Activated CD8-positive, alpha-beta memory T cell treated with anti-CD3 and anti-CD28 coated beads, Interleukin-2, amount 50 U/mL, for 1 hour (primary cell): Measurements from ENCODE around the gene YY1.
"Not testable (repeated sequence)": the region's sequence is repeated elsewhere in the genome, so short reads cannot be mapped to it uniquely, and the experiment has no call there.

Source experiments
- DNase-seq: peaks from one replicate; pipeline ENCODE4 v3.0.0-alpha.2; 2020; ENCODE audit errors: extremely low read depth

The YY1 gene

DNA sequence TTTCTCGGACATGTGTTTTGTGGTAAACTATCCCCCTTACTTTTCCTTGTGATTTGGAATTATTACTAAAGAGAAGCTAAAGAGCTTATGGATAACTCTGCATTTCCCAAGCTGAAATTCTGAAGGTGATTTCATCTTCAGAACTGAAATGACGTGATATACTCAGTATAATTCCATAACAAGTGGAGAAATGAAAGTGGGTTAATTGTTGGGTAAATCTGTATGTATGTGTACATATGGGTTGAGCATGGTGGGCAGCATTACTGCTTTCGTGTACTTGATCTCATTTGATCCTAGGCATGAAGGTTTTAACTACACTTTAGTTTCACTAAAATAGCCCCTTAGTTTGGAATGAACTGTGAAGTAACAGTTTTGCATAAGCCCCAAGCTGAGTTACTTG lies 4.1 kb downstream of the YY1 start:
- no peak for DNase-seq

DNA sequence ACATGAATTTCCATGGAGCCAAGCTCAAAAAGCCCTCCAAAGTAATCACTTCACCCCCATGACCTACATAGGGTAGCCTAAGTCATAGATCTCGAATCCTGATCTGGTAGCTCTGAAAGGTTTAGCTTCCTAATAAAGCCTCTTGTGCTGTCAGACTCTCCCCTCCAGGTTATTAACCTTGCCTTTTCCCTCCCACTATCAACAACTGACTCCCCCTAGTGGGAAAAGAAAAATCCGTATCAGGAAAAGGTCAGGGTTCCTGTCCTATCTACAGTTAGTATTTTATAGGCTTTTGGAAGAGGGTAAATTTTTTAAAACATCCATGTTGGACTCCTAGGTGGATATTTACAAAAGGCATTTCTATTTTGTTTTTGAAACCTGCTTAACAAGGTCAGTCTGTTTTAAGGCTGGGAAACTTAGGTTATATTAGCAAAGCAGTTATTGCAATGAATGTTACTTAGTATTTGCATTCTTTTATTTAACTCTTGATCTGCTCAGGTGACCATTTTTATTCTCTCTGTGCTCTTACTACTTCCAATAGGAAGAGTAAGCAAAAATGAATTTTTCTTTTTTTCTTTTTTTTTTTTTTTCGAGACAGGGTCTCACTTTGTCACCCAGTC lies 8.0 kb downstream of the YY1 start:
- DNase-seq = no peak

DNA sequence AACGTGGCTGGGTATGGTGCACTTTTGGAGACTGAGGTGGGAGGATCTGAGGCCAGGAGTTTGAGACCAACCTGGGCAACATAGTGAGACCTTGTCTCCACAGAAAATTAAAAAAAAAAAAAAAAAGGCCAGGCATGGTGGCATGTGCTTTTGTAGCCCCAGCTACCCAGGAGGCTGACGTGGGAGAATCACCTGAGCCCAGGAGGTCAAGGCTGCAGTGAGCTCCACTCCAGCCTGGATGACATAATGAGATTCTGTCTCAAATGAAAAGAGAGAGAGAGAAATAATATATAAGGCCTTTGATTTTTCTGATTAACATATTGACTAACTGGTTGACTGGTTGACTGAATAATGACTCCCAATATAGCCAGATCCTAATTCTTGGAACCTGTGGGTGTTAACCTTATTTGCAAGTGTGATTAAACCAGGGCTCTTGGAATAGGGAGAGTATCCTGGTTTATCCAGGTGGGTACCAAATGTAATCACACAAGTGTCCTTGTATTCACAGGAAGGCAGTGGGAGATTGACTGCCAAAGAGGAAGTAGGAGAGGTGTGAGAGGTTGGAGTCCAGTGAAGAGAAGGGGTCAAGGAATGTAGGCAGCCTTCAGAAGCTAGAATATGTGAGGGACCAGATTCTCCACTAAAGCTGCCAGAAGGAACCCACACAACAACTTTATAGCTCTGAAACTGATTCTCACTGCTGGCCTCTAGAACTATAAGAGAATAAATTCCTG lies 12.0 kb downstream of the YY1 start:
- DNase-seq = no peak

DNA sequence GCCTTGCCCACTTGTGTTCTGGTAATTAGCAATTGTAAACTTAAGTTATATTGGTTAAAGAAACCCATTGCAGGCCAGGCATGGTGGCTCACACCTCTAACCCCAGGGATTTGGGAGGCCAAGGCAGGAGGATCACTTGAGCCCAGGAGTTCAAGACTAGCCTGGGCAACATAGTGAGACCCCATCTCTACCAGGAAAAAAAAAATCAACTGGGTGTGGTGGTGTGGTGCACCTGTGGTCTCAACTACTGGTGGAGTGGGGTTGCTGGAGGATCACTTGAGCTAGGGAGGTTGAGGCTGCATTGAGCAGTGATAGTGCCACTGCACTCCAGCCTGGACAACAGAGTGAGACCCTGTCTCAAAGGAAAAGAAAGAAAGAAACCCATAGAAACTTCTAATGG lies 13.7 kb downstream of the YY1 start:
- no peak for DNase-seq

DNA sequence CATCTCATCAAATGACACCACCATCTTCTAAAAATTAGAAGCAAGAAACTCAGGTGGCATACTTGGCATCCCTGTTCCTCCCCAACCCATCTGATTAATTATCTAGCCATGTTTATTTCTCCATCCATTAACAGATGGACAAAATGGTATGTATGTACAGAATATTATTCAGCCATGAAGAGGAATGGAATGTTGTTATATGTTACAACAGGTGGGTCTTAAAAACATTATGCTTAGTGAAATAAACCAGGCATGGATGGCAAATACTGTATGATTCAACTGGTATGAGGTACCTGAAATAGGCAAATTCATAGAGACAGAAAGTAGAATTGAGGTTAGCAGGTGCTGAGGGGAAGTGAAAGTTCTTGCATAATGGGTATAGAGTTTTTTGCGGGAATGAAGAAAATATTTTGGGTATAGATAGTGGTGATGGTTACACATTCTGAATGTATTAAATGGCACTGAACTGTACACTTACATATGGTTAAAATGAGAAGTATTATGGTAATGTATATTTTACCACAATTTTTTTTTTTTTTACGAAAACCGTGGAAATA lies 17.5 kb downstream of the YY1 start:
- DNase-seq = no peak

DNA sequence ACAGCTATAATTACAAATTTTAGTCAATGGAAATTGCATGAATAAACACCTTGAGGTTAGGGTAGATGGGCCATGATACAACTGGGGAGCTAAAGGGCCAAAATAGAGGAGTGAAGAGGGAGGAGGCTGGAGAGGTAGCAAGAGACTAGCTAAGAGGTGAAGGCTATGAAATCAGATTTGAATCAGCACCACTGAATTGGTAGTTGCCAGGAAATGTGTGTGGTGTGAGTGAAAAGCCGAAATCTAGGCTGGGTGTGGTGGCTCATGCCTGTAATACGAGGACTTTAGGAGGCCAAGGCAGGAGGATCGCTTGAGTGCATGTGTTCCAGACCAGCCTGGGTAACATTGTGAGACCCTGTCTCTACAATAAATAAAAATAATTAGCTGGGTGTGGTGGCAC lies 22.7 kb downstream of the YY1 start:
- no peak for DNase-seq

DNA sequence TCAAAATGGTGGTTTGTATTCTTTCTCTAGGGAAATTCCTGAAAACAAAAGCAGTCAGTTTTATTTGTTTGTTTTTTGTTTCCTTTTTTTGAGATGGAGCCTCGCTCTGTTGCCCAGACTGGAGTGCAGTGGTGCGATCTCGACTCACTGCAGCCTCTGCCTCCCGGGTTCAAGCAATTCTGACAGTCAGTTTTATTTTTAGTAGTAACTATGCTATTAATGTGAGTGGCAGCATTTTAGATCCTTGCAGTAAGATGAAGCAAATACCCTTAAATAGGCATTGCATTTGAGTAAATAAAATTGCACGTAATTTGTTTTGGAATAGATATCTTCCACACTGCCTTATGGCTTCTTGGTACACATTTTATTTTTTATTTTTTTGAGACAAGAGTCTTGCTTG lies 23.6 kb downstream of the YY1 start:
- DNase-seq = no peak

DNA sequence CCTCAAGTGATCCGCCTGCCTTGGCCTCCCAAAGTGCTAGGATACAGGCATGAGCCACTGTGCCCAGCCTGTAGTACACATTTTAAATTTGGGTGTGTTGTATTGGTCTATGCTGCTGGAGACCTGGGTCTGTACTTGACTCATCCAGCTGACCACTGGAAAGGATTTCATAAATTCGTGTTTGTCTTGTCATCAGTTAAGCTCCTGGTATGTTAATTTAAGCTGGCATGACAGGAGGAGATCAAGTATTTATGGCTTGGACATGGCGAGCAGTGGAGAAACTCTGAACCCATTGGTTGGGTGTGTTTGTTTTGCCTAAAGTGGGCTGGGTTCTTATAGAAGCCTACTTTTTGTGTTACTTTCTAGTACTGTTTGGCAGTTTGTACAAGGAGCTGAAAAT lies 24.2 kb downstream of the YY1 start:
- DNase-seq = no peak

DNA sequence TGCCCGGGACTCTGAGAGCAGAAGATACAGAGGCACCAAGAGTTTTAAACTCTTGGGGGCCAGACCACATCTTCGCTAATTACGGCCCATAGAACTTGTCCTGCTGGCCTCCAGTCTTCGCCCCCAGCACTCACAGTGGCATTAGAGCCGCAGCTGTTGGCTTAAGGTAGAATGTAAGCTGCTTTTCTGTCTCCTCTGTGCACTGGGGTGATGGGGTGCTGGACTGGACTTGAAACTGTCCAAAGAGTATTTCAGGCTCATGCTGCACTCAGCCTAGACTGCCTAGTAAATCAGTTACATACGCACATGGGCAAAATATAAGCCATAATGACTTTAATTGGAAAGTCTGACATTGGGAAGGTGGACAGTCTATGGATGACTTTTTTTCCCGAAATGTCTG lies 29.0 kb downstream of the YY1 start:
- DNase-seq = no peak

DNA sequence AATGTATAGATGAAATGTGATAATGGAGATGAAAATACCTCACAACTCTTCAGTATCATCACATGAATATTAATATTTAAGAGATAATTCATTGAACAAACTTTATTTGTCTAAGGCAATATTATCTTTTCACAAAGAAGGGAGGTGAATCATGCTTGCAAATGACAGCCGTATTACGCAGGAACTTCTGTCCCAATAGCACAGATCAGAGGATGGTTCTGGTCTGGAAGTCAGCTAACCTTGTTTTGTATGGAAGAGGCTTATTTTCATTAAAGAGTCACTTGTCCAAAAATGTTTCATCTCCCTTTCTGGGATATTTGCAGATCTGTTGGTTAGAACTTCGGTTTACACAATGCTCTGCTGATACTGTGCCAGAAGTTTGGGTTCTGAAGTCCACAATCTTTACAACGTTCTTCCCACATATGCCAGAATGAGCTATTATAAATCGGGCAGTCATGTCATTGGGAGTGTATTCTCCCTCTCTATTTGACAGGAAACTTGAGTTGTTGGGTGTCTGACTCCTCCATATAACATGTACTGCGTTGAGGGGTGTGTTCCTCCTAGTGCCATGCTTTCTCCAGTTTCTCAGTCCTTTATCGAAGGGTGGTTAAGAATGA lies 29.8 kb downstream of the YY1 start:
- DNase-seq = no peak

DNA sequence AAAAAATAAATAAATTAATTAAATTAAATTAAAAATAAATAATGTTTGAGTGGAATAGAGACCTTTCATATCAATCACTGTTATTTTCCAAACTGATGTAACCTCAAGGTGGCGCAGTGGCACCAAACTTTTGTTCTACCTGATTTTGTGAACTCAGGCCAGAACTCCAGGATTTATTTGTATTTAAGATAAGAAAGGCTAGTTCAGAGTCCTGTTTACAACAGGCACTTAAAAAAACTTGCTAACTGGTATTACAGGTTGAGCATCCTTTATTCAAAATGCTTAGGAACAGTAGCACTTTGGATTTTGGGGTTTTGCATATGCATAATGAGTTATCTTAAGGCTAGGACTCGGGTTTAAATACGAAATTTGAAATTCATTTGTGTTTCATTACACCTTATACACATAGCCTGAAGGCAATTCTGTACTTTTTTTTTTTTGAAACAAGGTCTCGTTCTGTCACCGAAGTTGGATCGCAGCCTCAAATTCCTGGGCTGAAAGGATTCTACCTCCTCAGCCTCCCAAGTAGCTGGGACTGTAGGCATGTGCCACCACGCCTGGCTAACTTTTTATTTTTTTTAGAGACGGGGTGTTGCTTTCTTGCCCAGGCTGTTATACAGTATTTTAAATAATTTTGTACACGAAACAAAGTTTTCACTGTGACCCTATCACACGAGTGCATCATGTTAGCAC lies 32.4 kb downstream of the YY1 start:
- DNase-seq = no peak

DNA sequence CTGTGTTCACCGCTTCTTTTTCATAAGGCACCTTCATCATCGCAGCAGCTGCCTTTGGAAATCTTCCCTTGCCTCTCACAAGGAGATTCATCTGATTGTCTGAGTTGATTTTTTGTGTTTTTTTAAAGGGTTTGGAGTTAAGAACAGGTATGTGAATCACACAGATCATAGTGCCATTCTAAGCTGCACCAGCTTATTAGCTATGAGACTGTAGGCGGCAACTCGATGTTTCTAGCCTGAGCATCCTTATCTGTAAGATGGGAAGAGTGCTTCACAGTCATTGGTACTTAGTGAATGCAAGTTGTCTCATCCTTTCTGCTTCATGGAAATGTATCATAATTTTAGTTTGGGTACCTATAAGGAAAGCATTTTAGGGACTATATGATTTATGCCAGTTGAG lies 35.3 kb downstream of the YY1 start:
- no peak for DNase-seq

DNA sequence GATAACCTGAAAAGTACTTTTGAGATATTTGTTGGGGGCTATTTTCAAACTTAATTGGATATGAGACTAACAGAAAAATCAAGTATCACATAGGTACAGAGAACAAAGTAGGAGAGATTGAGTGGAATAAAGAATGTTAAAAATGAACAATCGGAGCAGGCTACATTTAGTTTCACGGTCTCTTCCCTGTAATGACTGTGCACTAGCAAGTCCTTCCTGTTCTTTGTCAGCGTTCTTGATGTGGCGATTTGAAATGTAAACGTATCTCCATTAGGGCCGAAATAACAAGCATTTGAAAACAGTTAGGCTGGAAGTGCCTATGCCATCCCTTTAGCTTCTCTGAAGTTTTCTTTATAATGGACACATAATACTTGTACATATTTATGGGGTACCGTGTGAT lies 36.3 kb downstream of the YY1 start:
- no peak for DNase-seq

DNA sequence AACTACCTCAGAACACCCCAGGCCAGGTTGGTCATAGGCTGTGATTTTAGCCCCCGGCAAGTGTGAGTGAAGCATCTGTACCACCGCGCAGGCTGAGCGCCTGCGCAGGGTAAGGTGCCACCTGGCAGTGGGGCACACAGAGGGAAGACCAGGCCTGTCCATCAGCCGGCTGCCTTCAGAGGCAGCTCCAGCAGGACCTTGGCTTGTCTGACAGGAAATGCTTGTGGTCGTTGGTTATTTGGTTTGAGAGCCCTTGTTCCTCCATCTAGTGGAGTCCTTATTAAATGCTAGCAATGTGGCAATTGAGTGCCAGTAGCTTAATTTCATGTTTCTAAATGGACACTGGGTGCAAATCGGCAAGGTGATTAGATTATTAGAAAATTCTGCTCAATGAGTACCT lies 39.8 kb downstream of the YY1 start:
- DNase-seq = no peak

DNA sequence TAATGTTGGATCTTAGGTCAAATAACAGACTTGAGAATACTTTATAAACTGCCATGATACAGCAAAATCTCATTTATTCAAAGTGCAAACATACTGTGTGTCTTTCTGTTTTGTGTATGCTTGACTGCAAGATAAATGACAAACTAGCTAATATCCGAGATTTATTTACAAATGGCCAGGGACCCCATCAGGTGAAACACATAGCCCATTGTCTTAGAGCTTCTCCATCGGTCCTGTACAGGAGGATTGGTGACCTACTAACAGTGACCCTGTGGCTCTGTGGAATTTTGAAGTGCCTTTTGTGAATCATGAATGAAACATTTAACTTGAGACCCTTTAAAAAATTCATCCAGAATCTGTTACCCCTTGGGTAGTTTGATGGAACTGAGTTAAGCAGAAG lies 40.2 kb downstream of the YY1 start:
- DNase-seq = no peak

DNA sequence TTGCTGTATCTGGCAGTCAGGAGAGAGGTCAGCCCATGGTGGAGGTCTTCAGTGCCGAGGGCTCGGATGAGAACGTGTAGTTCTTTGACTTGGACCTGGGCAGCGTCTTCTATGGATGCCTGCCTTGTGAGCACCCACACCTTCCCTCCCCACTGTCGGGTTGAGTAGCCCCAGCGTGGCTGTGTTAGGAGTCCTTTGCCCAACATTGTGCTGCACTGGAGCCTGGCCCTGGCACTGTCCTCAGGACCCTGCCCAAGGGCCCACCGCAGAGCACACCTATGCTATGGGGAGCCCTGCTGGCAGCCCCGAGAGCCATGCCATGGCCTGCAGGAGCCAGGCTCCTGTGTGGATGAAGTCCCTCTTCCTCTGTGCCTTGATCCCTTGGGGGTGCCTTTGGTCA lies 40.6 kb downstream of the YY1 start:
- no peak for DNase-seq

DNA sequence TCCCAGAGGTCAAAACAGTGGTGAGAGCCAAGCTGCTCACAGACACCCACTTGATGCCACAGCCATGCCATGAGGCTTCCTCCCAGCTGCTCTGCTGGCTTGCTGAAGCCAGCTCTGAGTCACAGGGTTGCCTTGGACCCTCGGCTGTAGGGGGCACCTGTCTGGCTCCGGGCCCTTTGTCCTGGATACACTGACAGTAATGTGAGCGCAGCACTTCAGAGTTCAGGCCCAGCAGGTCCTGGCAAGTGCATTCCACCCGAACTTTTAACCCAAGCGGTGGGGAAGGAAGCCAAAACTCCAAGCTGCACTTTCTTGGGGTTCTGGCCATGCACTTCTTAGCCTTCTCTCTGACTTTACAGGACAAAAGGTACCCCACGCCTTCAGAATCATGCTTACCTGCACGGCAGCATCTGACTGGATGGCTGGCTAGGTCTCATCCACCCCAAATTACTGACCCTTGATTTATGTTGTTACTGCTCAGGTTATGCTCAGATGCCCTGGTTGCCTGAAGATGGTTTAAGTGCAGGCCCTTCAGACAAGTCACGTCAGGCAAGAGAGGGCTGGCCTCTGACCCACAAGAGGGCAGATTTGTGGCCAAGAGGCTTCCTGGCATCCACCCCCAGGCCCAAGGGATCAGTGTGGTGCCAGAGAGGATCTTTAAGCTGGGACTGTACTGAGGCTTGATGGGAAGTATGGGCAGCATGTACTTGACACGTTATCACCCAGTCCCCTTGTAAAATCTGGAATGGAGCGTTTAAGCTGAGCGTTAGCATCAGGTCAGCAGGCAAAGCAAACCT lies 42.5 kb downstream of the YY1 start:
- DNase-seq = no peak

DNA sequence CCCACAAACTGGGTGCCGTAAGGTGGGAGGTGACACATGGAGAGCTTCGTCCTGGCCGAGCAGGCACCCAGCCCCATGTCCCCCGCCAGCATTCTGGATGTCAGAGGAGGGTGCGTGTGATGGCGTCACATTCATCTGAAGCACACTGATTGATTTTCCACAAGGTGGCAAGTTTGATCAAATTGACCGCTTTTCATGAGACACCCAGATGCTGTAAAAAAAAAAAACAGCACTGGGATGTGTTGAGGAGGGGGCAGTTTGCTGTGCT lies 43.1 kb downstream of the YY1 start:
- no peak for DNase-seq

DNA sequence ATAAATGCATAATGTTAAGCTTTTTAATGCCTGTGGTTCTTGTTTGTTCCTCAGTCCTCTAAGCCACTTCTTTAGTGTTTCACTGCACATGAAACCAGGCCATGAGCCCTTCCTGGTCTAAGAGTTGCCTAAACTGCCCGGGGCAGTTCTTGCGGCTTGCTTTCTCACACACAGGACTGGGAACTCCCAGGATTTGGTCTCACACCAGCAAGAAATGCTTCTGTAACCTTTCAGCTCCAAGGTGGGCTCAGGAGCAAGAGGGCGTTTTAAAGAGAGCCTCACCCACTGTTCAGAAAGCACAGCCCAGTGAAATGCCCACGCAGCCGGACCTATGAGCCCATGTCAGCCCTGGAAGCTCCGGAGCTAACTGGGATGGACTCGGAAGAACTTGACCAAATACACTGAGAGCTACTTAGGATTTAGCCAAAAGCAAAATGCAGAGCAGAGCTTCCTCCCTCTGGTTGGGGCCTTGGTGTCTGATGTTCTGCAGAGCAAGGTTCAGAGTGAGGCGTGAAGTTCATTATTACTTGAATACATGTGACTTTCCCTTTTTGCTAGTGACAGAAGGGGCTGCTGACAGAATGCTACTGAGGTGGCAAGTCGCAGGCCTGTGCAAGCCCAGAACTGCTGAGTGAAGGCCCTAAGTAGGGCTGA lies 43.9 kb downstream of the YY1 start:
- DNase-seq = no peak

DNA sequence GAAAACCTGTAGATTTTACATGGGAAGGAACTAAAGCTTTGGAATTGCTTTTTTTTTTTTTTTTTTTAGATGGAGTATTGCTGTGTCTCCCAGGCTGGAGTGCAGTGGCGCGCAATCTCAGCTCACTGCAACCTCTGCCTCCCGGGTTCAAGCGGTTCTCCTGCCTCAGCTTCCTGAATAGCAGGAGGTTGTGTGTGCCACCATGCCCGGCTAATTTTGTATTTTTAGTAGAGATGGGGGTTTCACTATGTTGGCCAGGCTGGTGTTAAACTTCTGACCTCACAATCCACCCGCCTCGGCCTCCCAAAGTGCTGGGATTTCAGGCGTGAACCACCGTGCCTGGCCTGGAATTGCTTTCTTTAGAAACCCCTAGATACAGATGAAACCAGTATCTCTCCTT lies 44.5 kb downstream of the YY1 start:
- DNase-seq = not testable (repeated sequence)
